ENCODE results near the gene BACH1. TPM values are rescaled to one million over a fixed set of nuclear protein-coding genes. Genes with fewer than 3 reads are reported as not detected.

BACH1 gene
- total RNA-seq, 1 donor from 2014 or later = 94.7 TPM

GRCh38 chr21:29366532-29366931 is 67.8 kb downstream of the BACH1 start:
- no peak for DNase-seq (ENCODE audit: low spot score)
- intact Hi-C loops (cut with DNase I) = no loop called here
- no peak for ATAC-seq

DNA sequence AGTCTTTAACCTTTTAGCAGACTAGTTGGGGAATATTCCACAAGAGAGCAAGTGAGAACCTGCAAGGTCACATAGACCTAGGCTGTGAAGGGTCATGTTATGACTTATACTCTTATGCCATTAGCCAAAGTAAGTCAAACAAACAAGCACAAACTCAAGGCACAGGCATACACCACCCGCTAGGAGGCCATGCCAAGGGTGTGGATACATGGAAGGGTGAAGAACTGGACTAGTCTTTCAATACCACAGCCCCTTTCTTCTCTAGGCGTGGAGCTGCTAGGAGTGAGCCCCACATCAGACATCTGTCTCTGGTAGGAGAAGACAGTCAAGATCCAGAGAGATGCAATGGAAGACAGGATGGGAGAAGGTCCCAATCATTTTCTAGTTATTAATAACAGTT is 68.6 kb downstream of the BACH1 start:
- ATAC-seq = no peak
- intact Hi-C loops (cut with DNase I) = no loop called here
- DNase-seq (ENCODE audit: low spot score) = no peak

DNA sequence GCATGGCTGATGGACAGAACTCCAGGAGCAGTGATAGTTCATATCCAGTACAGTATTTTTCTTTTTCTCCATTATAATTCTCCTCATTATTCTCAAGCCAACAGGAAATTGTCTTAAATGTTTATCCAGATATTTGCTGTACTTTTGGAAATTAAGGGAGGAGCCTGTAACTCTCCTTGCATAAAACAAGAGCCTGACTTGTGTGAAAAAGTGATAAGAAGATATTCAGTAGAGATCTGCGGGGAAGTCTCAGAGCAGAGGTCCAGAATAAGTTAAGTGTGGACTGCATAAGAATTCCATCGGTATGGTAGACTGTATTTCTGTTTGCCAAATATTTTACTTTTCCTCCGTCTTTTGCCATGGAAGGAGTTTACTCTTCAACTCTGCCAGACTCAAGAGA is 70.2 kb downstream of the BACH1 start:
- ATAC-seq (no peak), DNase-seq (ENCODE audit: low spot score) (no peak)
- intact Hi-C loops (cut with DNase I) = no loop called here

DNA sequence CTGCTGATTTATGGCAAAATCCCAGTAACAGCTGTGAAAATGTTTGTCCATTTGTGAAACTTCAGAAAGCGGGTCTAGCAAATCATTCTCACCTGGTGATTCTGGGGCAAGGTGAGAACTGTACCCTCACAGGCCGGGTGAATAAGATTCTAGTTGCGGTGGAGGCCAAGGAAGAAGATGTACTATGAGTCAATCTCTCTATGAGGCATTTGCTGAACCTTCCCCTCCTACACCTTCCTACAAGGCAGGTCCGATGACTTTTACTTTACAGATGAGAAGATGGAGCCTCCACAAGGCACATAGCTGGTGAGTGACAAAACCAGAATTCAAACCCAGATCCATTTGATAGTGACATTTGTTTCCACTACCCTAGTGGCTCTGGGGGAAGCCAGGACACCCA is 72.7 kb downstream of the BACH1 start:
- ATAC-seq (no peak), DNase-seq (ENCODE audit: low spot score) (no peak)
- intact Hi-C loops (cut with DNase I) = loop anchor here (5.0 kb wide), 1 partner anchor 209 kb away; no protein-coding TSS in a partner anchor

DNA sequence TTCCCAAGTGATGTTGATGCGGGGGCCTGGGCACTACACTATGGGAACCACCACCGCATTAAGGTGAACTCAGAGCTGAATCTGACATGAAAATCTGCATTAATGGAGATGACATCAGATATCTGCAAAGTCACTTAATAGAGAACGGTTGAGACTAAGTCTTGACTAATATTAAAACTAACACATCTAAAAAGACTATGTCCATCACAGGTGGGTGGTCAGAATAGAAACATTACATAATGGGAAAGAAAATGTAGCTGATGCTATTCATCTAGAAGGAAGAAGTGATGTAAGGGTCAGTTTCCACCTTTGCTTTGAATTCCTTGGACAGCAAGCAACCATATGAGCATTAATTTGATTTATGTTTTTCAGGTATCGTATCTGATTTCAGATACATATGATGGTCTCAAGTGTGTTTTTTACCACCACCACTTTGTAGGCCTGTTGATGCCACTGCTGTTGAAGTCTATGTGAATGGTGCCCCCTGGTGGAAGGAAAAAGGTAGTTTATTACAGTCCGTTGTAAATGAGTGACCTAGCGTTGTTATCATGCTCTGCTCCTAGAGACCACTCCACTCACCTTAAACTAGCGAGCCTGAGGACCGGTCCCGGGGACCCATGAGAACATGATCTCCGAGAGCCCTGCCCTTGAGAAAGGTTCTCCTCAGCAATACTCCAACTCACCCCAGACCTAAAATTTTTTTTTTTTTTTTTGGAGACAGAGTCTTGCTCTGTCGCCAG is 73.5 kb downstream of the BACH1 start:
- intact Hi-C loops (cut with DNase I) = loop anchor here (5.0 kb wide), 1 partner anchor 210 kb away; no protein-coding TSS in a partner anchor
- peak; percentile 60 for DNase-seq (ENCODE audit: low spot score)
- ATAC-seq = peak; percentile 92

DNA sequence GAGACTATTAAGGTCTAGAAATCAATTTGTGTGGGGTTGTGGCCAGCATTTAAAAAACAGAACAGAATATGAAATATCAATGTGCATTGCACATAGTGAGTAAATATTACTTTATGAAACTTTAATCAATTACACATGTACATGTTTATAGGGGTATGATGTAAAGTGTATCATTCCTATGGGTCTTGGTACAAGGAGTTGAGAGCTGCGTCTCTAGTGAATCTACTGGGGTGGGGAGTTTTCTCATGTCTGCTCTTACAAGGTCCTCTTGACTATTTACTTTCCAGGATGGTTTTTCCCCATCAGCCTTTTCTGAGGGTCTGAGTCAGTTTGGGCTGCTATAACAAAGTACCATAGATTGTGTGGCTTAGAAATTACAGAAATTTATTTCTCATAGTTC is 75.8 kb downstream of the BACH1 start:
- intact Hi-C loops (cut with DNase I) = loop anchor here (5.0 kb wide), 1 partner anchor 212 kb away; no protein-coding TSS in a partner anchor
- no peak for ATAC-seq
- no peak for DNase-seq (ENCODE audit: low spot score)

DNA sequence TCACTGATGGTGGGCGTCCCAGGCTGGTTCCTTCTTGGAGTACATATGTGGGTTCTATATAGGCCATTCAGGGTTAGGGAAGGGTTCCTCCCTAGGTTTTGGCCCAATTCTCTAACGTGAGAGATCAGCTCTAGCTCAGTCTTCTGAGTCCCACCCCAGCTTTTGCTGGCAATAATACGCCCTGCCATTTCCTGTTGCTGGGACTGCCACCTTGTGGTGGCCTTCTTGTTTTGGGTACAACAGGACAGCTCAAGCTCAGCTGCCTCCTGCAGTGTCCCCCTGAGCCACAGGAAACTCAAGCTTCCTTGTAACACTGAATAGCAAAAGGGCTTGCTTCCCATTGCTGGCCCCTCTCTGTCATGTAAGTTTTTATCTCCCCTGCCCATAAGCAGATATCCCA is 77.8 kb downstream of the BACH1 start:
- ATAC-seq (no peak), DNase-seq (ENCODE audit: low spot score) (peak; percentile 65)
- intact Hi-C loops (cut with DNase I) = no loop called here

DNA sequence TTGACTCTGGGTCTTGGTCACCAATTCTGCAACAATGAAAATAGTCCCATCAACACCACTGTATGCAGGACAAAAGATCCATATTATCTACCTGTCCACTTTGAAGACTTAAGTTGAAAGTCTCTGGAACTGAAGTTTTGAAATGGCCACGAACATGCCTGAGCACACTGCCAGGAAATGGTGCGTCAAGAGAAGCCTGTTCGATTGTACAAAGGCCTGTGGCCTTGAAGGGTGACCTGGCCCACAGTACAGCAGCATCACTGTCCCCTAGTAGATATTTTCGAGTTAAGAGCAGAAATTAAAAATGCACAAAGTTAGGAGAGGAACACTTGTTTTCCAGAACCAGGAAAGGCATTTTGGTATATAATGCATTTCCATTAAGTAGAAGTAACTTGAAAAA is 78.5 kb downstream of the BACH1 start:
- ATAC-seq (no peak), DNase-seq (ENCODE audit: low spot score) (no peak)
- intact Hi-C loops (cut with DNase I) = no loop called here

- ATAC-seq (no peak), DNase-seq (ENCODE audit: low spot score) (no peak)
- intact Hi-C loops (cut with DNase I) = no loop called here
Measured at GRCh38 chr21:29378832-29379231, 80.1 kb downstream of the BACH1 start.

DNA sequence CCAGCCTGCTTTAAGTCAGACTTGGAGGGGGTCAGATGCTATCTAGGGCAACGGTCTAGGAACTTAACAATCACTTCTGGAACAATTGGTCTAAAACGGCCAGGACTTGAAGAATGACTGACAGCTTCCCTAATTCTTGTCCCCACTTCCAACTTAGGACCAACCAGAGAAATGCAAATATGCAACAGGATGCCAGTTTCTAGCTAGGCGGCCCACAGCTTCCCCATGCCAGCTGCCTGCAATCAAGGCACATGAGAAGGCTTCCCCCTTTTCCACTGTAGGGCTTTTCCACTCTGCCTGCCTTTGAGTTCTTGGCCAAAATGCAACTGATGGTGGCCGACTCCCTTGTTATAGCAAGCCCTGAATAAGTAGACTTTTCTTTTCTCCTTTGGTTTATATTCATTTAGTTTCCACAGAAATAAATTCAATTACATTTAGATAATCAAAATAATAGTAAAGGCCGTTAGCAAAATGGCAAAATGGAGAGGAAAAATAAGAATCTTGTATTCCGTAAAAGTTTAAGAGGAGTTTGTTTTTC is 80.9 kb downstream of the BACH1 start:
- no peak for ATAC-seq

DNA sequence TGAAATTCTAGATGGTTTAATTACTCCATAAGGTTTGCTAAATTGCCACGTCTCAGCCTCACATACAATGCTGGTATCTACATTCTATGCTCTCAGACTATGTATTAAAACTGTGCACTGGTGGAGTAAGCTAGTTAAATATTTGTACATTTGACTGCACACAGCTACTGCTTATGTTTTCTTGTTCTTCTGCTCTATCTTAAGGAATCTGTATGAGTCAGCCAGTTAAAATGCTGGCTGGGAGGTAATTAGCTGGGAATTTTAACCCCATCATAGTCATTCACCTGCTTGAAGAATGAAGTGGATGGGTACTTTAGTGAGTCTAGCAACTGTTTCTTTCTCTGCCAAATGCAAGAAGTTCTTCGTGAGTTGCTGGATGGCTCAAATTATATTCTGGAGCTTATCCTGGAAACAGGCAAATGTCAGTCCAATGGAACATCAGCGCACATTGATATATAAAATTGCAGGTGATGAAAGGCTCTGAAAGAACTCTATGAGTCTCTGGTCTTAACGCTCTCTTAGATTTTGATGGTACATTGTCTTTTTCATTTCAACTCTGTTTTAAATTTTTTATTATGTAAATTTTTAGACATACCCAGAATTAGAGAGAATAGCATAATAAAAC is 83.4 kb downstream of the BACH1 start:
- DNase-seq (ENCODE audit: low spot score) (no peak), ATAC-seq (no peak)
- intact Hi-C loops (cut with DNase I) = no loop called here

More for the DNA sequence above, 80.9 kb downstream of the BACH1 start:
- intact Hi-C loops (cut with DNase I) = no loop called here
- DNase-seq (ENCODE audit: low spot score) = no peak

DNA sequence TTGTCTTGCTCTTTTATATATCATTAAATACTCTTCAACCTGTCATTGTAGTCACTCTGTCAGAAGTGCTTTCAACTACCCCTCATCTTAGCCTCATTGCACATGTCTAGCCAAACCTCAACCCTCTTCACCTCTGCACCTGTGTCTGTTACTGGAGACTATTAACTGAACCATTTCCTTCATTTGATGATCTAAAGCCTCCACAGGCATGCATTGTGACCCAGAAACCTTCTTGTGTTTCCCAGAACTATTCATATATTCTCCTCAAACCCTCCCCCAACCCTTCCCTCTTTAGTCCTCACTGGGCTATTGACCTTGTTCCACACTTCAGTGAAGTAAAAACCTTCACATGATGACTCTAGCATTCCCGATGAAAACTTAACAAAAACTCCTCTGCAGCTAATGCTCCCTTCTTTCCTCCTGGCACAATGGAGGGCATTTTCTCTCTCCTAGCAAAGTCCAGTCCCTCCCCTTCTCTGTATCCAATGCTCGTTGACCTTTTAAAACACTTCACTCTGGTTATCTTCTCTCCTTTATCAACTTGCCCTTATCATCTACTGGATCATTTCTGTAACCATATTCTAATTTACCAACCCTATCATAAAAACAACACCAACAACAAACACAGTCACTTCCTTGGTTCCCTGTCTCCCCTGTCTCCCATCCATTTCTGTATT is 86.1 kb downstream of the BACH1 start:
- DNase-seq (ENCODE audit: low spot score) (no peak), ATAC-seq (no peak)
- intact Hi-C loops (cut with DNase I) = no loop called here

- ATAC-seq = no peak
- DNase-seq (ENCODE audit: low spot score) = no peak
- intact Hi-C loops (cut with DNase I) = no loop called here
Measured at GRCh38 chr21:29385934-29386520, 87.3 kb downstream of the BACH1 start.

DNA sequence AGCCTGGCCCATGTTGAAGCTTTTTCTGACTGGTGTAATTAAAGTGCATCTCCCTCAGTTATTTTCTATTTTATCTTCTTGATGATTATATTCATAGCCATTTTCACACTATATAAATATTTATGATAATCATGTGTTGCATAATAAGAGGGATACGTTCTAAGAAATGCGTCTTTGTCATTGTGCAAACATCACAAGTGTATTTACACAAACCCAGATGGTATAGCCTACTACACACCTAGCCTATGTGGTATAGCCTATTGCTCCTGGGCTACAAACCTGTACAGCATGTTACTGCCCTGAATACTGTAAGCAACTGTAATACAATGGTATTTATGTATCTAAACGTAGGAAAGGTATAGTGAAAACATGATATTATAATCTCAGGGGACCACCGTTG is 88.1 kb downstream of the BACH1 start:
- DNase-seq (ENCODE audit: low spot score) (no peak), ATAC-seq (no peak)
- intact Hi-C loops (cut with DNase I) = no loop called here

GRCh38 chr21:29387598-29387997 is 88.9 kb downstream of the BACH1 start:
- intact Hi-C loops (cut with DNase I) = no loop called here
- DNase-seq (ENCODE audit: low spot score) (no peak), ATAC-seq (no peak)

GRCh38 chr21:29389136-29389535 is 90.4 kb downstream of the BACH1 start:
- intact Hi-C loops (cut with DNase I) = no loop called here
- ATAC-seq (no peak), DNase-seq (ENCODE audit: low spot score) (no peak)

DNA sequence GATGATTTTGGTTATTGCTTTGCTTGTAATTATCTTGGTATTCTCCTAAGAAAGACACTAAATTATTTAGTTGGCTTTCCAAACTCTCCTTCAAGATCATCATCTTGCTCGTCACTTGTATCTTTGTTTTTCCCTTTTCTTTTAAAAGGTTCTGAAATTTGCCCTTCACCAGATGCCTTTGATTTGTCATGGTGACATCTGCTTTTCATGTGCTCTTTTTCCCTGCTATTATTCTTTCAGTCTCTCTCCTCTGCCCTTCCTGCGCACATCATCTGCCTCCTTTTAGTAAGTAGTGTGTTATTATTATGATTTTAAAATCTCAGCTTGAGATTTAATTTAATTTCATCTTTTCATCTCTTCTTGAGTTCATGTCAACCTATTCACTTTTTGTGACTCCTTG is 92.1 kb downstream of the BACH1 start:
- DNase-seq (ENCODE audit: low spot score) (no peak), ATAC-seq (no peak)
- intact Hi-C loops (cut with DNase I) = no loop called here

DNA sequence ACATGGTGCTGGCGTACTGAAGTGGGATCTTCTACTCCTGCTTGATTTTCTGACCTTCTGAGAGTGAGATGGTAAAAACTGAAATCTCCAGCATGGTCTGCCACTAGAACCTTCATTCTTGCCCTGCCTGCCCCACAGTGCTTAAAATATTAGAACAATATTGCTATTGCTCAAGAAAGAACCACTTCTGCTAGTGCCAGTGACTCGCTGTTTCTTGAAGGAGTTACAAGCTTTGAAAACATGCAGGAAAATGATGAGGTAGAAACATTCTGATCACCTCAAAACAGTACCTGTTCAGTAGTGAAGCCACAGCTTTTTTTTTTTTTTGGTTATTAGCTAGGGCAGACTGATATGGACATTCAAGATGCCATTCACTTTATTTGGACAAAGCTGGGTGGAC is 95.3 kb downstream of the BACH1 start:
- ATAC-seq (no peak), DNase-seq (ENCODE audit: low spot score) (no peak)
- intact Hi-C loops (cut with DNase I) = no loop called here
